ENCODE measurements around the gene HSD11B1. TPM values are rescaled to one million over a fixed set of nuclear protein-coding genes. Genes with fewer than 3 reads are reported as not detected.

HSD11B1 gene
- total RNA-seq, 2 experiments from 2014 or later = 0.33 TPM; not detected in 1

DNA sequence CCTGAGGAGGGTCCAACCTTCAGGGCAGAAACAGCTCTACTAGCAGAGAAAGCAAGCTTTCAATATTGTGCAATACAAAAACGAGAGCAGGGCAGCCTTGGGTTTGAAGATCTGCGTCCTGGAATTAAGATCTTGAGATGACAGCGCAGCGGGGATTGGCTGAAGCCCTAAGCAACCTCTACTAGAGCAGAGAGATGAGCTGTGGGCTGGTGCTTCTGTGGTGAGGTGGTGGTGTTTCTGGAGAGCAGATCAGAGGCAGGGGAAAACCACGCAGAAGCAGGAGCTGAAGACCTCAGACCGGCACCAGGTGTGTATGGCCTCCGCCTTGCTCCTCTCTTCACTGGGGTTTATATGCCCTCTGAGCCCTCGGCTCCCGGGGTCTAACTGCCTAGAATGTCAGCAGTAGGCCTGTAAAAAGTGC lies 63.7 kb downstream of the HSD11B1 start:
- peak; percentile 76 for ATAC-seq (ENCODE audit: poor library complexity)
- Histone ChIP-seq H3K4me3 (ENCODE audit: low read length) (peak overlapping the region; percentile 71), H3K27me3 (ENCODE audit: control insufficient read depth in 1 of 2, insufficient read depth in 2 of 2, low read length in 2 of 2) (no peaks in the 10 kb centered on the region), H3K27ac (ENCODE audit: low read depth in 1 of 2, low read length in 2 of 2) (peak overlapping the region; percentile 33 to 73), H3K4me1 (ENCODE audit: insufficient read depth, low read length) (peaks cover 74% of the 10 kb centered on the region), H3K9me3 (ENCODE audit: control insufficient read depth in 1 of 2, insufficient read depth in 1 of 2, low read length in 2 of 2) (no peaks in the 10 kb centered on the region), H3K36me3 (ENCODE audit: insufficient read depth, low read length) (peaks cover 59% of the 10 kb centered on the region)
- Mint-ChIP-seq H3K36me3 (ENCODE audit: low read depth) (peaks cover 38% of the 10 kb centered on the region), H3K27ac (no peak overlapping the region), H3K9me3 (no peaks in the 10 kb centered on the region), H3K27me3 (no peaks in the 10 kb centered on the region), H3K4me3 (no peak overlapping the region), H3K4me1 (ENCODE audit: low read depth) (peaks cover 57% of the 10 kb centered on the region)
- TF ChIP-seq, protein P1, sequence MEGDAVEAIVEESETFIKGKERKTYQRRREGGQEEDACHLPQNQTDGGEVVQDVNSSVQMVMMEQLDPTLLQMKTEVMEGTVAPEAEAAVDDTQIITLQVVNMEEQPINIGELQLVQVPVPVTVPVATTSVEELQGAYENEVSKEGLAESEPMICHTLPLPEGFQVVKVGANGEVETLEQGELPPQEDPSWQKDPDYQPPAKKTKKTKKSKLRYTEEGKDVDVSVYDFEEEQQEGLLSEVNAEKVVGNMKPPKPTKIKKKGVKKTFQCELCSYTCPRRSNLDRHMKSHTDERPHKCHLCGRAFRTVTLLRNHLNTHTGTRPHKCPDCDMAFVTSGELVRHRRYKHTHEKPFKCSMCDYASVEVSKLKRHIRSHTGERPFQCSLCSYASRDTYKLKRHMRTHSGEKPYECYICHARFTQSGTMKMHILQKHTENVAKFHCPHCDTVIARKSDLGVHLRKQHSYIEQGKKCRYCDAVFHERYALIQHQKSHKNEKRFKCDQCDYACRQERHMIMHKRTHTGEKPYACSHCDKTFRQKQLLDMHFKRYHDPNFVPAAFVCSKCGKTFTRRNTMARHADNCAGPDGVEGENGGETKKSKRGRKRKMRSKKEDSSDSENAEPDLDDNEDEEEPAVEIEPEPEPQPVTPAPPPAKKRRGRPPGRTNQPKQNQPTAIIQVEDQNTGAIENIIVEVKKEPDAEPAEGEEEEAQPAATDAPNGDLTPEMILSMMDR (IDR thresholded peaks at IDR 0.05) = no peak
- DNase-seq = peak; percentile 62 to 94 (median 77)
- POLR2A ChIA-PET = interaction anchor here (0.6 to 6.6 kb wide), 10 partner anchors 12 to 159 kb away, joined by 3 to 478 read pairs (median 15); partner anchors contain the start of genes C1orf74, TRAF3IP3 and UTP25
- intact Hi-C loops (cut with DNase I, micrococcal nuclease) = loop anchor here (1.0 to 5.0 kb wide), 4 partner anchors 12 to 76 kb away; partner anchors contain the start of genes TRAF3IP3 (in 1 of the 2) and UTP25 (in 1 of the 2)
- CTCF ChIA-PET = interaction anchor here (1.1 to 9.3 kb wide), 9 partner anchors 10 to 1366 kb away, joined by 3 to 80 read pairs (median 7); partner anchors contain the start of genes C1orf74, KCNH1, TRAF3IP3 and UTP25

DNA sequence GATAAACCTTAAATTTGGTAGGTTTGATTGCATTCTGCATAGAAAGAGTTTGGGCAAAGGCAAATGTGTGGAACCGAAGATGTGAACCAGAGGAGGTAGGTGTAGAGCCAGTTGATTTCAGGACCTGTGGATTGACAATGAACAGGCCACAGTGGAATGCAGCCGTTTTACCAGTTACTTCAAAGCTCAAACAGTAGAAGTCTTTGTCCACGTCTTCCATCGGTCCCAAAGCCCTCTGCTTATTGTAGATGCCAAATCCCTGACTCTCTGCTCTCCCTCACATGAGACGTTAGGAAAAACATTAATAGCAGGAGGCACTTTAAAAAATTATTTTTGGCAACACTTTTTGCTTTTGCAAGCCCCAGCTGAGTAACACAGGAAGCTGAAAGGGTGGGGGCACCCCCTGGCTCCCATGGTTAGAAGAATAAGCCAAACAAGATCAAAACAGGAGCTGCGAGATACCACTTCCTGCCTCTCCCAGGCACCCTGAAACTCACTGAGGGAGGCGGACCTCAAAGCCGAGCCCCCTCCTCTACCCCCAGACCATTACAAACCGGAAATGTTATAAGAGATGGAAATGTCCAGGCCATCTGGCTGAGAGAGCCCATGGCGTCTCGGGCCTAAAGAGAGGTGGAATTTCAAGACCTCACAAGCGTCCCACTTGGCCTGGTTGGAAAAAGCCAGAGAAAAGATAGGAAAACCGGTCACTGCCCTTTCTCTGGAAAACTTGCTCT lies 64.7 kb downstream of the HSD11B1 start:
- H3K27me3 Mint-ChIP-seq = no peaks in the 10 kb centered on the region
- intact Hi-C loops (cut with DNase I, micrococcal nuclease) = loop anchor here (1.0 to 5.0 kb wide), 3 partner anchors 15 to 77 kb away; partner anchors contain the start of genes C1orf74 (in 1 of the 2) and UTP25 (in 1 of the 2)
- Histone ChIP-seq H3K27me3 (ENCODE audit: control insufficient read depth in 1 of 2, insufficient read depth in 2 of 2, low read length in 2 of 2) (no peaks in the 10 kb centered on the region), H3K36me3 (ENCODE audit: insufficient read depth, low read length) (peaks cover 59% of the 10 kb centered on the region), H3K27ac (ENCODE audit: low read depth in 1 of 2, low read length in 2 of 2) (peak overlapping the region; percentile 54 to 73), H3K4me1 (ENCODE audit: insufficient read depth, low read length) (peaks cover 77% of the 10 kb centered on the region), H3K4me3 (ENCODE audit: low read length) (peak overlapping the region; percentile 71), H3K9me3 (ENCODE audit: control insufficient read depth in 1 of 2, insufficient read depth in 1 of 2, low read length in 2 of 2) (no peaks in the 10 kb centered on the region)
- CTCF ChIA-PET = interaction anchor here (0.8 to 9.3 kb wide), 9 partner anchors 9 to 58 kb away, joined by 3 to 80 read pairs (median 5); partner anchors contain the start of genes C1orf74, TRAF3IP3 and UTP25
- ATAC-seq (ENCODE audit: poor library complexity) (peak; percentile 77), DNase-seq (peak; percentile 31 to 91 (median 76))
- H3K4me1 Mint-ChIP-seq (ENCODE audit: low read depth) = peaks cover 50% of the 10 kb centered on the region
- POLR2A ChIA-PET = interaction anchor here (0.9 to 6.6 kb wide), 11 partner anchors 11 to 167 kb away, joined by 3 to 478 read pairs (median 14); partner anchors contain the start of genes C1orf74, TRAF3IP3 and UTP25
- no peak overlapping the region for H3K27ac Mint-ChIP-seq
- TF ChIP-seq, protein P1 (IDR thresholded peaks at IDR 0.05) = no peak
- peaks cover 29% of the 10 kb centered on the region for H3K36me3 Mint-ChIP-seq (ENCODE audit: low read depth)
- H3K4me3 Mint-ChIP-seq = no peak overlapping the region
- H3K9me3 Mint-ChIP-seq = no peaks in the 10 kb centered on the region

DNA sequence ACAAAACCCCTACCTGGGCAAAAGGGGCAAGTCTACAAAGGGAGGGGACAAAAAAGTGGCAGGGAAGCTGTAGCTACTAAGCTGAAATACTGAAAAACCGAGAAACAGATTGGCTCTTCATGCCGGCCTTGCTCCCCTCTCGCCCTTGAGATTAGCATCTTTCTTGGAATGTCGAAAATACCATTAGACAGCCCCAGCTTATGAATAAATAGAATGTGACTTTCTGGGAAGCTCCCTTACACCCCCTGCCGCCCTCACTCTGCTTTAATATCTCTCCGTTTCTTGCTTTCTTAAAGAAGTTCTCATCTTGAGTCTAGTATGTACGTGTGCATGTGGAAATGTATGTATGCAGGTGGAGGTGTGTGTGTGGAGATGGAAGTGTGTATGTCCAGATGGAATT lies 65.3 kb downstream of the HSD11B1 start:
- Mint-ChIP-seq H3K9me3 (no peaks in the 10 kb centered on the region), H3K27ac (no peak overlapping the region), H3K4me1 (ENCODE audit: low read depth) (peaks cover 54% of the 10 kb centered on the region), H3K36me3 (ENCODE audit: low read depth) (peaks cover 25% of the 10 kb centered on the region), H3K27me3 (no peaks in the 10 kb centered on the region), H3K4me3 (no peak overlapping the region)
- Histone ChIP-seq H3K36me3 (ENCODE audit: insufficient read depth, low read length) (peaks cover 59% of the 10 kb centered on the region), H3K4me3 (ENCODE audit: low read length) (peak overlapping the region; percentile 71), H3K27ac (ENCODE audit: low read depth in 1 of 2, low read length in 2 of 2) (peak overlapping the region; percentile 54 to 73), H3K9me3 (ENCODE audit: control insufficient read depth in 1 of 2, insufficient read depth in 1 of 2, low read length in 2 of 2) (no peaks in the 10 kb centered on the region), H3K4me1 (ENCODE audit: insufficient read depth, low read length) (peaks cover 77% of the 10 kb centered on the region), H3K27me3 (ENCODE audit: control insufficient read depth in 1 of 2, insufficient read depth in 2 of 2, low read length in 2 of 2) (no peaks in the 10 kb centered on the region)
- ChIA-PET CTCF (interaction anchor here (1.0 to 9.3 kb wide), 6 partner anchors 10 to 57 kb away, joined by 3 to 80 read pairs (median 14); partner anchors contain the start of genes TRAF3IP3 and UTP25), POLR2A (interaction anchor here (0.9 to 6.6 kb wide), 10 partner anchors 10 to 168 kb away, joined by 3 to 478 read pairs (median 15); partner anchors contain the start of genes C1orf74, TRAF3IP3 and UTP25)
- TF ChIP-seq, protein P1 (IDR thresholded peaks at IDR 0.05) = no peak
- ATAC-seq (ENCODE audit: poor library complexity) (no peak), DNase-seq (peak in 2 of 14 experiments; percentile 35 to 38)
- intact Hi-C loops (cut with DNase I, micrococcal nuclease) = loop anchor here (1.0 to 5.0 kb wide), 4 partner anchors 13 to 78 kb away; partner anchors contain the start of genes C1orf74 (in 1 of the 2) and UTP25 (in 1 of the 2)

Data from CD4-positive, alpha-beta T cell (primary cell).